IPS-NIHi7 (cell line): Measurements from ENCODE around the gene CTNNA3.

ENCODE experiments used
- DNase-seq: peaks from one replicate; pipeline ENCODE4 v3.0.0; 2012; ENCODE audit warnings: mixed read lengths; ENCODE audit errors: extremely low spot score

Gene CTNNA3

DNA sequence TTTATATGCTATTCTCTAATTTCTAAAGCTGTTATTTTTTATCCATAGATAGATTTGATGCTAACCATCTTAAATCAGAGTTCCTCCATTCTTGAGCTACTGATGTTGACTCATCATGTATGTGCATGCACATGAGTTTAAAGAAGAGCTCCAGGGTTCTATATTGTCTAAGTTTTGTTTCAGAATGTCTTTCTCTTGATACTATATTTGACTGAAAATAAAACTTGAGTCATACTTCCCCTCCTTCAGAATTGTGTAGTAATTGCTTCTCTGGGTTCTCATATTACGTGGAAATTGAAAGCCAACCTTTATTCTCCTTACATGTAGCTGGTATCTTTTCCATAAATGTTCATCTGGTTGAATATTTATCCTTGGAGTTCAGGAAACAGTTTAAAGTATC lies 680.8 kb downstream of the CTNNA3 start:
- no peak for DNase-seq

DNA sequence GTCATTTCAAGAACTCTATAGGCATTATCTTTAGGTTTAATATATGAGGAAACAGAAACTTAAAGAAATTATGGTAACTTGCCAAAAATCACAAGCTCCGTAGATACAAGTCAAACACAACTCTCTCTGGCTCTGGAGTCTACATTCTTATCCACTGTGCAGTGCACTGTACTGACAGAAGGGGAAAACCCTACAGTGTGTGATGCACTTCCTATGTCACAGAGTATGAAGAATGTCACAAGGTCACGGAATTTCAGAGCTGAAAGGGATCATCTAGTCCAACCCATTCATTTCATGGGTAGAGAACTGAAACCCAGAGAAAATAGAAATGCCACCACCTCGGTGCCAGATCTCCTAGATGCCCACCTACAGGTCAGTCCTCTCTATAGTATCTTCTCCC lies 684.0 kb downstream of the CTNNA3 start:
- no peak for DNase-seq

DNA sequence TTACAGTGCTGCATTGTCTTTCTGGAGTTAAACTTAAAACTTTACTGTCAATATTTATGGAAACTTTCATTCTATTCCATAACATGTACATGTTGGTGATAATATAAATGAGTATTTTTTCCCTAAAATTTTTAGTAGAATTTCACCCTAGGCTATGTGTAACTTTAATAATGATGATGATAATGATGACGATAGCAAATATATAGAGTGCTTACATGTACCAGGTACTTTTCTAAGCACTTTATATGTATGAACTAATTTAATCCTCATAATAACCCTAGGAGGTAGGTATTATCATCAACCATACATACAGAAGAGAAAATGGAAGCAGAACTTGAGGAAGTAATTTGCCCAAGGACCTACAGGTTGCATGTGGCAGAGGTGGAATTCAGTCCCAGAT lies 684.5 kb downstream of the CTNNA3 start:
- no peak for DNase-seq

DNA sequence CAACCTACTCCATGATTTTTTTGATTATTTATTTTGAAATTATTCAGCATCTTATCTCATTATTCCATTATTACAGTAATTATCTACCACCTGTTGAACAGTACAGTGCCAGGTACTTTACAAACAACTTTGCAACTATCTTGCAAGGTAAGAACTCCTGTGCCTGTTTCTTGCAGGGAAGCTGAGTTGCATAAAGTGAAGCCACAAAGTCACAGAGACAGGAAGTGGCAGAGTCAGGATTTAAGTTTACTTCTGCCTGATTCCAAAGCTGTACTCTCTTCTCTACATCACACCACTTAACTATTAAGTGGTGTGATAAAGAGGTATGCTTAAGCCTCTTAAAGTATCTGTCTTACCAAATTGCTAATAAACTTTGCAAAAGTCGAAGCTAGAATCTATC lies 690.0 kb downstream of the CTNNA3 start:
- no peak for DNase-seq

DNA sequence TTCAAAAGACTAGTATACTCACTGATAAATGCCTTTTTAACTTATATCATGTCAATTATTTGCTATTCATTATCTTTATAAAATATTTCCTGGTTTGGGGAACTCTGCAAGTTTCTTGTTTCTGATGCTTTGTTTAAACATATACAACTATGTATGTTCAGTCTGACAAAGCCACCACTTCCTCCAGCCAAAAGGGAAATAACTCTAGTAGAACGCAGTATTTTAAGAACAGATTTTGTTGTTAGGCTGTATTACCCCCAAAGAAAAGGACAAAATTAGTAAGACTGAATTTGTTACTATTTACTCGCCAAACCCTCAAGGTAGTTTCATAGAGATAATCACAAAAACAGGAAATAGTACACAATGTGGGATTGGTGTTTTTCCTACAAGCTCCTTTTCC lies 691.3 kb downstream of the CTNNA3 start:
- DNase-seq = no peak

DNA sequence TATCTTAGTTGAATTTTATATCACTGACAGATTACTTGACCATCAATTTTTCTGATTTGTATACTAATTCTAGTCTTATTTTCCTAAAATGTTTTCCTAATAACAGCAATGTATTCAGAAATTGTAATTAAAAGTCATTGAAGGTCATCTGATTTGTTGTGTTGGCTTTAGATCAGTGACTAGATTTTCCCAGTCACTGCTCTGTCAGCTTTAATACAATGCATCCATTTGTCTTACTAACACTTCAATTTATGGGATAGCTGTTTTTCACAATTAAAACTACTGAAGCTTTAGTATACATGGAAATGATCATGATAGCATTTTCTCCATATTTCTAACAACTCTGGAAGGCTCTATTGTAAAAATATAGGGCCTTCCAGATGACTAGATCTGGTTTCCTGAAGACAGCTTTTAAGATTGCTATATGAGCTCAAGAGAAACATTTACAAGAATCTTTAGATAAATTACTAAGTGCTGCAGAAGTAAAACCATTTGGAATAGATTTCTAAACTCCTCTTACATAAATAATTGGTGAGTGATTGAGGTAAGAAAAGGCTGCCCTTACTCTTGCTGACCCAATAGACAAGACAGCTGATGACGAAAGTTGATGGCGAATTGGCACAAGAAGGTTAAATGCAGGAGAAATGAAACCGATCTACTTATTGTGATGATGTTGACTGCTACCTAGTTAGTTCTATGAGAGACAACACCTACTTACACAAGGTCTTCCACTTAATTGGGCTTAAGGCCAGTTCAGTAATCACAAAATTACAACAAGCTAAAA lies 696.0 kb downstream of the CTNNA3 start:
- DNase-seq = no peak

DNA sequence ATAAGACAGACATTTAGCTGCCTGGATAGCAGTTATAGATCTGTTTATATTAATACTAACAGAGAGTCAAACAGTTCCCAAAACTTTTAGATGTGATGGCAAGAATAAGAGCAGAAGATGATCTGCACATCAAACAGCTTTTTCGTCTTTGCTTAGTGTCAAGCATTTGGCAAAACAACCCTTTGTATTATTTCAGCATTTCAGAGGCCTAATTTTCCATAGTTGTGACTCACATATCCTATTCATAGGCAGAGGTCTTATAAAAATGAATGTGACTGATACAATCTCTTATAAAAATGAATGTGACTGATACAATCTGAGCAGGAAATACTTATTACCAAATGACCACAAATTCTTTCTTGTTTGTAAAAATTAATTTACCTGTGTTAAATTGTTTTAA lies 699.0 kb downstream of the CTNNA3 start:
- no peak for DNase-seq

DNA sequence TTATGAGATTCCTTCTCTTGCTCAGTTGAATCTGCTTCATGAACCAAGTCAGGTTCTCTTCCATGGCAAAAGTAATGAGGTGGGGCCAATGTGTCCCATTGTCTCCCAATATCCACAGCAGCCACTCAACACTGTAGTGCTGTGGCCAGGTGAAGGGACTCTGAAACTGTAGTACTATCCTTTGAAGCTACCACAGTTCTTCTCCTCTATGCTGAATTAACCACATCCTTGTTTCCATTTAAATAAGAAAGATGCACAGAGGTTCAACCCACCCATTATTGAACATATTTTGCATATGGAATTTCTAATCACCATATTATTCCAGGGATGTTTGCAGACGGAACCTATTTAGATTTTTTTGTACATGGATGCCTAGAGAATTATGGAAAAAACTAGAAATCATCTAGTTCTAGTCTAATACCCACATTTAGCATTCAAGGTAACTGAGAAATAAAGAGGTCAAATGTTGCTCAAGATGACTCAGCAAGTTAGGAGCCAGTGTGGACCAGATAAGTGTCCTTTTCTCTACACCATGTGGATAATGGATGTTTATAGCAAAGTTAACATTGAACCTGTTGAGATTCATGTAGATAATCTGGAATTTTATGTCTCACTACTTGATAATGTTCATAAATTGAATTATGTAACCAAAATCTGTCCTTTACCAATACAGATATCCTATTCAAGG lies 705.7 kb downstream of the CTNNA3 start:
- no peak for DNase-seq

DNA sequence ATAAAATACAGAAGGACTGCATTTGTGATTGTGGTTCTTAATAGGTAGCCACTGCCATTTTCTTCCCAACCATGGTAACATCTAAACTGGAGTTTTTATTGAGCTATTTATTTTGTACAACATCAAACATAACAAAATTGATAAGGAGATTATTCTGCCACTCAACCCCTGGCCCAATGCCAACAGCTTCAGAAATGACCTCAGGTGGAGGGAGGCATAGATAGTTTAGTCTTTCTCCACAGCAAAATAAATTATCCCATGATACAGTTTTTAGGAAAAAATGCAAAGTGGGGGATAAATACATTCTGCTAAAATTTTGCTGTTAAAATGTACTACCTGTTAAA lies 712.5 kb downstream of the CTNNA3 start:
- no peak for DNase-seq

DNA sequence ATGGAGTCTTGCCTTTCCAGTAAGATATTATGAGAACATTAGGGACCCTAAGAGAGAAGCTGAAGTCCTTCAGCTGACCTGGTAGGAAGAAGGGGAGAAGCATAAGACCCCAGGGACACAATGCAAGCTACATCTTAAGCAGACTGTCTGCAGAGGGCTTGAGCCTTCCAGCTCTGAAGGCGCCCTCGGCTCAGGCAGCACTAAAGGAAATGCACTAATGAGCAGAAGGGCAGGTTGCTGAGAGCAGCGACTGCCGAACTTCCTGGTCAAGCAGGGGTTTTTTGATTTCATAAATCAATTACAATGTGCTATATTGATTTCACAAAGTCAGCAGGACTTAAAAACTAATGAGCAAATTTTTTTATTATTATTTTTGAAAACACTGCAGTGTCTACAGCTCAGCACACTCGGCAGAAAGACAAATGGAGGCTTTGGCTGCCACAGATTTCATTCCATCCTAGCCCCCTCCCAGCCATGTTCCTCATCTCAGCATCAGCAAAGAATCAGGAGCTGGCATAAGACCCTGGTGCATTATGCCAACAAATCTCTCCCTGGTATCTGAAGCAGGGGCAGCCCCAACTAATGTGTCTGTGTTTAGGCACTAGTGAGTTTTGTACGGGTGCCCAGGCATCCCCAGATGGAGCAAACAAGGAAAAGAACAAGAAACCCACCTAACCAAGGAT lies 713.1 kb downstream of the CTNNA3 start:
- no peak for DNase-seq

DNA sequence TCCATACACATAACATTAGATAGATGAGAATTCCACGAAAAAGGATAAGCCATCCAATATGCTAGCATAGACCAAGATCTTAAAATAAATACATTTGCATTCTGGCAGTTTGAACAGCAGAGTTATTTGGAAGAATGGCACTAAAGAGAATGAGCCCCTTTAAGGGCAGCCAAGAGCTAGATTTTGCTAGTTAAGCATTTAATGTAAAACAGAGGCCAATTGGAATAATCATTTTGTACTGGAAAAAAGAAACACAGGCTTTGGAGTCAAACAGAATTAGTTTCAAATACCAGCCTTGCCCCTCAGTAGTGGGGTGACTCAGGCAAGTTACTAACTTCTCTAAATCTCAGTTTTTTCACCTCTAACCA lies 714.0 kb downstream of the CTNNA3 start:
- DNase-seq = no peak

DNA sequence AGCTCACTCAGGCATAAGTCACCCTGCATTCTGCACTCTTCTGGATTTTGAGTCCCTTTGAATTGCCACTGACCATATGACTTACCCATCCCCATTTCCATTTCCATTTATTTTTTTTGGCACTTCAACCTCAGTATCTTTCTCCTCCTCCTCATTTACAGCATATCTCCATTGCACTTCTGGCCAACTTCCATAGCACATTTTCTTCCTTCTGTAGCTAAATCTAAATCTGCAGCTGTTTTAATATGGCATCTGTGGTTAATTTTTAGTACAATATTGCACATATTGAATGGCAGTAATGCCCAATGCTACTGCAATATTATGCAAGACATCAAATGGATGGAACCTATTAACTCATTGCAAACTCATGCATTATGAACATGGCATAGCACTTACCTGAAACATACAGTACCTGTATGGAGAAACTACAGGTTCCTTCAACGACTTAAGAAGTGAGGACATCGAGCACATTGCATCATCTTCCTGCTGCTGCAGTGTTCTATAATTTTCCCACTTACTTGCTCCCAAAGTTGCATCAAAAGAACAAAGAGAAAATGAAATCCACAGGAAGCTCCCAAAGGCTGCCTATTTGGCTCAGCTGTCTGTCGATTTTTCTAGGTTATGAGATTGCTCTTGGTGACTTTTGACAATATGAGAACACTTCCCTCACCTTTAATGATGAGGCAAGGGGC lies 714.5 kb downstream of the CTNNA3 start:
- no peak for DNase-seq

DNA sequence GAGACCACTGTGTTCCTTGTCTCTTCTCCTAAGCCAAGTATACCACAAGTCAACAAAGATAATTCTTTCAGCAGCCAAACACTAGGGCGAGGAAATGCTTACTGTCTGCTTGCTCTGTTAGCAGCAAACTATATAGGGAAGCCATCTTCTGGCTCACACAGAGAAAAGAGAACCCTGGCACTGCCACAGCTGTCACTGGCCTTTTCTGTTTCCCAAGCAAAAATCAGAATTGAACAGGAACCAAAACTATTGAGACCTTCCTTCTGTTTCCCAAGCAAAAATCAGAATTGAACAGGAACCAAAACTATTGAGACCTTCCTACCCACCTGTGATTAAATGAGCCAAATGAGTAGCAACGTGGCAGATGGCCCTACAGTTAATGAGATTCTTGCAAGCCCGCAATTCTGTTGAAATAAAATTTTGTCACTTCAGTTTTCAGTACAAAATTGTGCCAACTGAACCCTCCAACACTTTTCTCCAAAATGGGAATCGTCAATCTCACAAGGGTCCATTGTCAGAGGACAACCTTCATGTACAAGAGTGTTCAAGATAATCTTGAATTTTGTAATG lies 715.7 kb downstream of the CTNNA3 start:
- no peak for DNase-seq

DNA sequence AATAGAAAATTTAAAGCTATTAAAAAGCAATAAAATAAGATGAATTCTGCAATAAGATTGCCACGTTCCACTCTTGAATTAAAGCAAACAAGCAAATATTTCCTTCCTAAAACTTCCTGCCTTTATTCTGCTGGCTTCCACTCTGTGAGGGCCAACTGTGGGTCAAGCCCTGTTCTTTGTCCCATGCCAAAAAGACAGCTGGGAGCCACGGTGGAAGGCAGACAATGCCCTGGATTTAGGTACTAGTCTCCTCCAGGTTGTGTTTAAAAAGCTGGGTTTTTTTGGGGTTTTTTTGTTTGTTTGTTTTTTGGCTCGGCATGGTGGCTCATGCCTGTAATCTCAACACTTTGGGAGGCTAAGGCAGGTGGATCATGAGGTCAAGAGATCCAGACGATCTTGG lies 731.0 kb downstream of the CTNNA3 start:
- no peak for DNase-seq

DNA sequence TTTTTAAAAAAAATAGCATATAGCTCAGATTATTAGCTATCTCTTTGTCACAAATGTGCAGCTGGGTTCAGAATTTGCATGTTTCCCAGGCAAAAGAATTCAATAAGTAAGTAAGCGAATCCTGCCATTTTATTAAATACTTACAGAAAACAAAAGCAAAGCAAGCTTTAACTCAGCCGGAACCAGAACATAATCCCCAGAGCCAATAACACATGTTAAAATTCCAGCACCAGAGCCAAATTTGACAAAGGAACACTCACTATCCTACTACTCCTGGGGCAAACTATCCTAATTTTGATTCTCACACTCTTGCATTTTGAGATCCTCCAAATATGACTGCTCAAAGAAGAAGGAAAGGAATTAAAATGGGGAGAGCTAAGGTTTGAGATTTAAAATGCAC lies 737.5 kb downstream of the CTNNA3 start:
- no peak for DNase-seq

DNA sequence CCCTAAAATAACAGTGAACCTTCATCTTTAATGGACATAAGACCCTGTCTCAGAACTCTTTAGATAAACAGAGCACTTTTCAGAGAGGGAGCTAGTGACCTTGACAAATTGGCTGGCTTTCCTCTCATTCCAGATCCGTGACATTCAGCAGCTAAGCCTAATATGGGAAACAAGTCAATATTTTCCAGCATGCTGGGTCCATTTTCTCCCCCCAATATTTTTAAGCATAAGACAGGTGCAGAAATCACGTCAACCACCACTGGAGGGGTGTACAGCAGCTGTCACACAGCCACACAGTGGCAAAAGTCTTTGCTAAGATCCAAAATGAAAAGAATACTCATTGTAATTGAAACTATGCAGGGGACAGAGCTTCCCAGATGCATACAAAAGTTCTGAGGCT lies 744.1 kb downstream of the CTNNA3 start:
- no peak for DNase-seq

DNA sequence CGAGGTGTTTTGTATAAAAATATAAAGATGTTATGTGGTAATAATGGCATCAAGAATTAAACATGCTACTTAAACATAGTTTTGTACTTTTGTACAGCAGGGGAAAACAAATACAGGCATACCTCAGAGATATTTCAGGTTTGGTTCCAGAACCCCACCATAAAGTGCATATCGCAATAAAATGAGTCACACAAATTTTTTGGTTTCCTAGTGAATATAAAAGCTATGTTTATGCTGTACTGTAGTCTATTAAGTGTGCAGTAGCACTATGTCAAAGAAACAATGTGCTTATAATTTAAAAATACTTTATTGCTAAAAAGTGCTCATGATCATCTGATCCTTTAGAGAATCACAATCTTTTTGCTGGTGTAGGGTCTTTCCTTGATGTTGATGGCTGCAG lies 752.4 kb downstream of the CTNNA3 start:
- no peak for DNase-seq

DNA sequence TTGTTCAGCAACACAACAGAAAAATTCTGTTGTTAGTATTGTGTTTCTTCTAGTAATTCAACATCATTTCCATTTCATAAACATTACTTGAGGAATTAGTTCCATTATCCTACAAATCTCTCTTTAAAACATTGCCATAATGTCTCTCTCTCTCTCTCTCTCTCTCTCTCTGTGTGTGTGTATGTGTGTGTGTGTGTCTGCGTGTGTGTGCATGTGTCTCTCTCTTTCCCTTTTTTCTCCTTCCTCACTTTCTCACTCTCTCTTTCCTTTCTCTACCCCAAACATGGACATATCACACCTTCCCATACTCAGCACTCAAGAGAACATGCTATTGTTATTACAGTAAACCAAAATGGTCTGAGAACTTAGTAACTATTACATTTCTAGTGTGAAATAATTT lies 753.6 kb downstream of the CTNNA3 start:
- DNase-seq = no peak

DNA sequence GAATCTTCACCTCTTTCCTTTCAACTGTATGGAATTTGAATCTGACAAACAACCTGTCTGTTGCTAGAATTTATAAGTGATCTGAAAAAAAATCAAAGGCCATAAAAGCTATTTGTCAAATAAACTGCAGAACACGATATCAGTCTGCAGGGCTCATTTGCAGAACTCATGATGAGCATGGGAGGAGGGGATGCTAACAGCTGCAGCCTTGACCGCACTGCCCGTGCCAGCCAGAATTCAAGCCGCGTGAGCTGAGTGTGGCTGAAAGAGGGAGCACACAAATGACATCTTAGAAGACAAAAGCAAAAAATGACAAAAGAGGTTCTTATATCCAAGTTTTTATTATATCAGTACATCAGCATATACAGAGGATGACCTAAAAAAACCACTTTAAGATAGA lies 754.5 kb downstream of the CTNNA3 start:
- no peak for DNase-seq

DNA sequence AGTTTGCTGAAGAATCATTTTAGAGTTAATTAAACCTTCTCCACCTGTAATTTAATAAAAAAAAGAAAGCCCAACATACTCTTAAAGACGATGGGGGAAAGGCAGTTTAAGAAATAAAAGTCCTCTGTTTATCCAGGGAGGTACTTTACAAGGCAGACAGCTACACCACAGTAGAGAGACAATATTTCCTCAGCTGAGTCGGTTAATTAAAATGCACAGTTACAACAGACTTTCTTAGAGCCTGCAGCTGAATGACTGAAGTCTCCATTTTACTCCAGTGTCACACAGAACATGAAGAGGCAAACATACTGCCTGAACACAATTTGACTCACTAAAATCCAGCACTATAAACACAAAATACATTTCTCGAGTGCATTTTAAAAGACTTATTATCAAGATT lies 755.0 kb downstream of the CTNNA3 start:
- no peak for DNase-seq

DNA sequence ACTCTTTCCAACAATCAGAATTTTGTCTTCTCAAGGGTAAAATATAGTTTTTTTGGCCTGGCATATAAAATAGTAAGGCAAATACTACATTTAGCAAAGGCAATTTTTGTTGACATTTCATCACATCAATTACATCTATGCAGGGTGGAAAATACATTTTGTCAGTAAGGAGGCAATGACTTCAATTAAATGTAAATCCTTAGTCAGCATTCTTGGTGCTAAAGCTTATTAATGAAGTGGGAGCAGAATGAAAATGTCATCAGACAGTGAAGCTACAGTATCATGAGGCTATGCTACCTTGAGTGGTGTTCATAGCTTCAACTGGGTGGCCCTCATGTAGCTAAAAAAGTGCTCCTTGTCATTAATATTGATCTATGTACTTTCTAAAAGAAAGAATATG lies 761.3 kb downstream of the CTNNA3 start:
- no peak for DNase-seq

DNA sequence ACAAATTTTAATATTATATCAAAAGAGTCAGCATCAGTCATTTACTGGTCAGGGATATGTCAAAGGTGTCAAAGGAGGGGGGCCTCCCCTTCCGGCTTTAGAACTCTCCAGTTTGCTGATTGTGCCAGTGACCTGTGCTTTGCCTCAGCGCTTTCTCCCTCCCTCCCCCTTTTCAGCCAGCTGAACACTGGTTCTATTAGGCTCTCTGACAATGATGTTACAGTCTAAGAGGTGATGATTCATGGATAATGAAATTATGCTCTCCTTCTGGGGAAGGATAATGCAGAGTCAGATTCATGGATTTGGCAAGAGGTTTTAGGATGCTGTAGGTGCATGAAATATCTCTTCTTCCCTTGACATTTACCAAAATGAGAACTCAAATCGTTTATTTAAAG lies 764.0 kb downstream of the CTNNA3 start:
- DNase-seq = no peak
